ENCODE data around the gene PTPRF. TPM values are rescaled to one million over a fixed set of nuclear protein-coding genes. Genes with fewer than 3 reads are reported as not detected.

The PTPRF gene
- total and polyA plus RNA-seq, 4 donors: 40.0 to 160 (median 92.1) TPM

- WGBS, 2 donors: 89 to 92% methylated on average over 11 of the region's 11 CpGs
- no peaks in the 10 kb centered on the region for H3K9me3 ChIP-seq (ENCODE audit: control insufficient read depth in 4 of 4, insufficient read depth in 3 of 4, low read length in 3 of 4)
- H3K27me3 ChIP-seq (ENCODE audit: control insufficient read depth in 3 of 3, insufficient read depth in 3 of 3, low read length in 2 of 3): no peaks in the 10 kb centered on the region
- H3K9ac ChIP-seq (ENCODE audit: insufficient read depth in 1 of 2, low read length in 2 of 2): no peak overlapping the region
- no peak for DNase-seq
- no peak overlapping the region for H3K27ac ChIP-seq (ENCODE audit: low read depth in 1 of 2, low read length in 1 of 2)
- peaks cover 0 to 19% (median 1%) of the 10 kb centered on the region in 4 donors for H3K36me3 ChIP-seq (ENCODE audit: control insufficient read depth in 4 of 4, insufficient read depth in 4 of 4, low read length in 4 of 4)
- TF ChIP-seq, protein P1, sequence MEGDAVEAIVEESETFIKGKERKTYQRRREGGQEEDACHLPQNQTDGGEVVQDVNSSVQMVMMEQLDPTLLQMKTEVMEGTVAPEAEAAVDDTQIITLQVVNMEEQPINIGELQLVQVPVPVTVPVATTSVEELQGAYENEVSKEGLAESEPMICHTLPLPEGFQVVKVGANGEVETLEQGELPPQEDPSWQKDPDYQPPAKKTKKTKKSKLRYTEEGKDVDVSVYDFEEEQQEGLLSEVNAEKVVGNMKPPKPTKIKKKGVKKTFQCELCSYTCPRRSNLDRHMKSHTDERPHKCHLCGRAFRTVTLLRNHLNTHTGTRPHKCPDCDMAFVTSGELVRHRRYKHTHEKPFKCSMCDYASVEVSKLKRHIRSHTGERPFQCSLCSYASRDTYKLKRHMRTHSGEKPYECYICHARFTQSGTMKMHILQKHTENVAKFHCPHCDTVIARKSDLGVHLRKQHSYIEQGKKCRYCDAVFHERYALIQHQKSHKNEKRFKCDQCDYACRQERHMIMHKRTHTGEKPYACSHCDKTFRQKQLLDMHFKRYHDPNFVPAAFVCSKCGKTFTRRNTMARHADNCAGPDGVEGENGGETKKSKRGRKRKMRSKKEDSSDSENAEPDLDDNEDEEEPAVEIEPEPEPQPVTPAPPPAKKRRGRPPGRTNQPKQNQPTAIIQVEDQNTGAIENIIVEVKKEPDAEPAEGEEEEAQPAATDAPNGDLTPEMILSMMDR (IDR thresholded peaks at IDR 0.05; ENCODE audit: control extremely low read depth, extremely low read depth): no peak
- ATAC-seq (ENCODE audit: insufficient read depth, low FRiP score): no peak
- no peaks in the 10 kb centered on the region for H3K4me1 ChIP-seq (ENCODE audit: control insufficient read depth in 5 of 5, insufficient read depth in 5 of 5, low read length in 5 of 5)
- H3K4me3 ChIP-seq: no peak overlapping the region
Measured at GRCh38 chr1:43573066-43573800, 42.5 kb downstream of the PTPRF start.

GRCh38 chr1:43576521-43576920, 45.8 kb downstream of the PTPRF start:
- H3K4me3 ChIP-seq: no peak overlapping the region
- H3K36me3 ChIP-seq (ENCODE audit: control insufficient read depth in 4 of 4, insufficient read depth in 4 of 4, low read length in 4 of 4): peaks cover 0 to 14% (median 0%) of the 10 kb centered on the region in 4 donors
- TF ChIP-seq, protein P1 (IDR thresholded peaks at IDR 0.05; ENCODE audit: control extremely low read depth, extremely low read depth): no peak
- WGBS, 2 donors: 95 to 97% methylated on average over 7 of the region's 7 CpGs
- ATAC-seq (ENCODE audit: insufficient read depth, low FRiP score) (no peak), DNase-seq (no peak)
- no peaks in the 10 kb centered on the region for H3K9me3 ChIP-seq (ENCODE audit: control insufficient read depth in 4 of 4, insufficient read depth in 3 of 4, low read length in 3 of 4)
- no peaks in the 10 kb centered on the region for H3K27me3 ChIP-seq (ENCODE audit: control insufficient read depth in 3 of 3, insufficient read depth in 3 of 3, low read length in 2 of 3)
- H3K27ac ChIP-seq (ENCODE audit: low read depth in 1 of 2, low read length in 1 of 2): no peak overlapping the region
- no peak overlapping the region for H3K9ac ChIP-seq (ENCODE audit: insufficient read depth in 1 of 2, low read length in 2 of 2)
- no peaks in the 10 kb centered on the region for H3K4me1 ChIP-seq (ENCODE audit: control insufficient read depth in 5 of 5, insufficient read depth in 5 of 5, low read length in 5 of 5)

GRCh38 chr1:43577655-43578542, 47.2 kb downstream of the PTPRF start:
- no peaks in the 10 kb centered on the region for H3K4me1 ChIP-seq (ENCODE audit: control insufficient read depth in 5 of 5, insufficient read depth in 5 of 5, low read length in 5 of 5)
- DNase-seq (no peak), ATAC-seq (ENCODE audit: insufficient read depth, low FRiP score) (no peak)
- no peaks in the 10 kb centered on the region for H3K27me3 ChIP-seq (ENCODE audit: control insufficient read depth in 3 of 3, insufficient read depth in 3 of 3, low read length in 2 of 3)
- TF ChIP-seq, protein P1 (IDR thresholded peaks at IDR 0.05; ENCODE audit: control extremely low read depth, extremely low read depth): no peak
- H3K27ac ChIP-seq (ENCODE audit: low read depth in 1 of 2, low read length in 1 of 2): no peak overlapping the region
- no peak overlapping the region for H3K9ac ChIP-seq (ENCODE audit: insufficient read depth in 1 of 2, low read length in 2 of 2)
- WGBS, 2 donors: 73 to 86% methylated on average over 18 of the region's 18 CpGs
- H3K36me3 ChIP-seq (ENCODE audit: control insufficient read depth in 4 of 4, insufficient read depth in 4 of 4, low read length in 4 of 4): peaks cover 0 to 9% (median 0%) of the 10 kb centered on the region in 4 donors
- H3K4me3 ChIP-seq: no peak overlapping the region
- no peaks in the 10 kb centered on the region for H3K9me3 ChIP-seq (ENCODE audit: control insufficient read depth in 4 of 4, insufficient read depth in 3 of 4, low read length in 3 of 4)
